Activated CD4-positive, alpha-beta memory T cell treated with anti-CD3 and anti-CD28 coated beads for 36 hours (primary cell): Measurements from ENCODE around the gene TLE4. TPM values are rescaled to one million over a fixed set of nuclear protein-coding genes. Genes with fewer than 3 reads are reported as not detected.
"Not testable (repeated sequence)": the region's sequence is repeated elsewhere in the genome, so short reads cannot be mapped to it uniquely, and the experiment has no call there.

Experiments
- CTCF ChIA-PET: fragments of 350-600 bp; sonication (Branson Sonifier 250); formaldehyde crosslinking; loops from one replicate; lab custom pipeline; 2021; ENCODE audit warnings: antibody characterized with exemption, inconsistent platforms; lab: Charles Lee
- POLR2A ChIA-PET: fragments of 350-600 bp; sonication (Branson Sonifier 250); formaldehyde crosslinking; loops from one replicate; lab custom pipeline; 2021; ENCODE audit warnings: antibody characterized with exemption; lab: Charles Lee
- DNase-seq: peaks from one replicate; pipeline ENCODE4 v3.0.0-alpha.2; 2020
- H3K27ac Mint-ChIP-seq: one replicate; pipeline ENCODE4 v1.8.0; 2021; ENCODE audit warnings: mixed read lengths
- H3K27me3 Mint-ChIP-seq: one replicate; pipeline ENCODE4 v1.8.0; 2021; ENCODE audit warnings: mixed read lengths
- H3K36me3 Mint-ChIP-seq: one replicate; pipeline ENCODE4 v1.8.0; 2021; ENCODE audit warnings: mixed read lengths
- H3K4me1 Mint-ChIP-seq: one replicate; pipeline ENCODE4 v1.8.0; 2021; ENCODE audit warnings: low read depth, mixed read lengths
- H3K4me3 Mint-ChIP-seq: one replicate; pipeline ENCODE4 v1.8.0; 2021; ENCODE audit warnings: mild to moderate bottlenecking, mixed read lengths
- H3K9me3 Mint-ChIP-seq: one replicate; pipeline ENCODE4 v1.8.0; 2021; ENCODE audit warnings: mixed read lengths
- intact Hi-C: fragments of 100-400 bp; cut with micrococcal nuclease; formaldehyde crosslinking; loops from one replicate; pipeline ENCODE4 v1.15.1; 2023
- total RNA-seq, 2 experiments: library from RNA; stranded (reverse); gene quantifications; one replicate each; pipeline ENCODE4 v1.2.3, GENCODE V29; 2021

Gene TLE4
- total RNA-seq, 2 experiments from 2014 or later = 14.3 to 15.3 TPM

DNA sequence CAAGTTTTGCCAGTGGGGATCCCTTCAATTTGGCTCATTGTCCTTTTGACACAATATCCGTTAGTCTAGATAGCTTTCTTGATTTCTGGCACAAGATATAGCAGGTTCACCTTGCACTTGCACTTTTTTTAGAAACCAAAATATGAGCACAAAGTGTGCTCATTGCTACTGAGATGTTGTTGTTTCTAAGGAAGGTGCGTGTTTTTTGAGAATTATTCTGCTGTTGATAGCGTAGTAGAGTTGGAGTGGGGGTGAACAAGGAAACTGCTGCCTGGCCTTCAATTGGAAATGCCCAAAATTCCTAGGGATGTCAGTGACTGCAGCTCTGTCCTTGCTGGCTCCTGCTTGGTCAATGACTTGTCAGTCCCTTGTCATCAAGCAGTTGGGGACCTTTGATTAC lies 73.3 kb downstream of the TLE4 start:
- POLR2A ChIA-PET = no interaction called here

DNA sequence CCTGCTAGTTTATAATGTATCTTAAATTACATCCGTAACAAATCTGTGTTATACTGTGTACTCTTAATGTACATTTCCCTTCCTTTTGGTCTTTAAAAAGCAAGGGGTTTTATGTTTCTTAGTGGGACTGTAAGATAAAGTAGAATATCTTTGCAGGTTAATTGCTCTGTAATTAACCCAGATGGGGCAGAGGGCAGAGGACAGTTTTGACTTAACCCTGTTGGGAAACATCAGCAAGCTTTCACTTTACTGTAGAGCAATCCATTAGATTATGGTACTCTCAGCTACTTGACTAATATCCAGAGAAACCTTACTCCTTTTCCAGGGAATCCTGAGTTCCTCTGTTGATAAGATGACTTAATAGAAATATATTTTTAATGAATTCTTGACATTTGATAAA lies 74.3 kb downstream of the TLE4 start:
- intact Hi-C loops = no loop called here
- CTCF ChIA-PET = no interaction called here
- no peak for DNase-seq
- Mint-ChIP-seq H3K27me3 (no peaks in the 10 kb centered on the region), H3K36me3 (peaks cover 25% of the 10 kb centered on the region), H3K4me1 (peaks cover 3% of the 10 kb centered on the region), H3K4me3 (no peak overlapping the region), H3K9me3 (peaks cover 22% of the 10 kb centered on the region), H3K27ac (no peak overlapping the region)
- POLR2A ChIA-PET = no interaction called here

More for the DNA sequence above, 73.3 kb downstream of the TLE4 start:
- Mint-ChIP-seq H3K36me3 (peaks cover 25% of the 10 kb centered on the region), H3K4me1 (peaks cover 8% of the 10 kb centered on the region), H3K27me3 (no peaks in the 10 kb centered on the region), H3K9me3 (peaks cover 22% of the 10 kb centered on the region), H3K27ac (no peak overlapping the region), H3K4me3 (no peak overlapping the region)
- no peak for DNase-seq
- CTCF ChIA-PET = no interaction called here
- intact Hi-C loops = no loop called here

DNA sequence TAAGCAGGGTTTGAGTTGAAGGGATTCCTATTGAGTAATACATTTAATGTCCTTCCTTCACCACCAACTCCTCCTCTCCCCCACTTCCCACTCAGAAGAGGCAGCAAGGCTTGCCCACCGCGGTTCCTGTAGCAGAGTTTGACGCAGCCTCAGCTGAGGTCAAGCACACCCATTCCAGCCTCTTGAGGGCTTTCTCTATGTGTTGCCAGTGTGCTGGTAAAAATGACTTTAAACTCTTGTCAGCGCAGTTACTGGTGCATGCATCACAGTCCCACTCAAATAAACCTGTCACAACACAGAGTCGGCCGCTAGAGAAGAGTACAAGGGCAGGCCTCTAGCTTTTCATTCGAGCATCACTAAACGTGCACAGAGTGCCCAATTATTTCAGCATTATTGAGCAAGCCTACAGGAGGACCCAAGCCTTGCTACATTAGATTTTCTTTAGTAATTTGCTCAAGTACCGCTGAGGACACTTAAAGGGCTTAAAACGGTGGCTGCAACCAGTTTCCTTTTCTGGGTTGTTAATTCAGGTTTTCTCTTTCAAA lies 79.6 kb downstream of the TLE4 start:
- intact Hi-C loops = no loop called here
- H3K4me3 Mint-ChIP-seq = no peak overlapping the region
- no peak for DNase-seq
- no peak overlapping the region for H3K27ac Mint-ChIP-seq
- no peaks in the 10 kb centered on the region for H3K27me3 Mint-ChIP-seq
- H3K36me3 Mint-ChIP-seq = peaks cover 18% of the 10 kb centered on the region
- POLR2A ChIA-PET = no interaction called here
- H3K9me3 Mint-ChIP-seq = no peaks in the 10 kb centered on the region
- H3K4me1 Mint-ChIP-seq = no peaks in the 10 kb centered on the region
- CTCF ChIA-PET = no interaction called here

DNA sequence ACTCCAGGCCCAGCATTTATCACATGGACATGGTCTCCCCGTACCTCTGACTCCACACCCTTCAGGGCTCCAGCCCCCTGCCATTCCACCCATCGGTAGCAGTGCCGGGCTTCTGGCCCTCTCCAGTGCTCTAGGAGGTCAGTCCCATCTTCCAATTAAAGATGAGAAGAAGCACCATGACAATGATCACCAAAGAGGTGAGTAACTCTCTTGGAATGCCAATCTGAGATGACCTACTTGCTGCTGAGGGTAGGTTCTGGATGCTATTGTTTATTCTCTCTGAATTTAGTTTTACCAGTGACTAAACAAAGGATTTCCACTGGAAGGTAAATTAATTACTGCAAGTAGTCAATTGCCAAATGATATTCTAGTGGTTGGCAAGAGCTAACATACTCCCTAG lies 80.8 kb downstream of the TLE4 start:
- POLR2A ChIA-PET = no interaction called here
- intact Hi-C loops = no loop called here
- no peak for DNase-seq
- H3K4me1 Mint-ChIP-seq = no peaks in the 10 kb centered on the region
- H3K27me3 Mint-ChIP-seq = no peaks in the 10 kb centered on the region
- CTCF ChIA-PET = no interaction called here
- no peaks in the 10 kb centered on the region for H3K9me3 Mint-ChIP-seq
- no peak overlapping the region for H3K4me3 Mint-ChIP-seq
- H3K36me3 Mint-ChIP-seq = peaks cover 22% of the 10 kb centered on the region
- no peak overlapping the region for H3K27ac Mint-ChIP-seq

DNA sequence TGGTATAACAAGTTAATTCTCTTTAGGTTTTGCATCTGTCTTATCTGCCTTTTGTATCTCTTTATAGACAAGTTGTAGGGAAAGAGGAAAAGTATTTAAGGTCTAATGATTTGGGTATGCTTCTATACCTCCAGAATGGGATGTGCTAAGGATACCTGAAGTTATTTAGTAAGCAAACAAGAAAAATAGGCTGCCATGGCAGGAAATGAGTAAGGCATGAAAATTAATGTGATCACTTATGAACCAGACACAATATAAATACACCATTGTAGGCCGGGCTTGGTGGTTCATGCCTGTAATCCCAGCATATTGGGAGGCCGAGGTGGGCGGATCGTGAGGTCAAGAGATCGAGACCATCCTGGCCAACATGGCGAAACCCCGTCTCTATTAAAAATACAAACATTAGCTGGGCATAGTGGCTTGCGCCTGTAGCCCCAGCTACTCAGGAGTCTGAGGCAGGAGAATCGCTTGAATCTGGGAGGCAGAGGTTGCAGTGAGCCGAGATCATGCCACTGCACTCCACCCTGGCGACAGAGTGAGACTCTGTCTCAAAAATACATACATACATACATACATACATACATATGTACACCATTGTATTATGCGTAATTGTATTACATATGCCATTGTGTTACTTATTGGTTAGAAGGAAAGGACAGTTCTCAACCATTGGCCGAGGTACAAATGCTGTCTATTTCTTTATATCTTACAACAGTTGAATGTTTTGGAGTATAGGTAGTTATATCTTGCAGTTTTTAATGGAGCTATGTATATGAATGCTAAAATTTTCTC lies 83.0 kb downstream of the TLE4 start:
- POLR2A ChIA-PET, H3K4me3 Mint-ChIP-seq, H3K9me3 Mint-ChIP-seq, H3K4me1 Mint-ChIP-seq, DNase-seq, H3K27me3 Mint-ChIP-seq, CTCF ChIA-PET, H3K27ac Mint-ChIP-seq, intact Hi-C loops: not testable (repeated sequence)
- peaks cover 28% of the 10 kb centered on the region for H3K36me3 Mint-ChIP-seq

DNA sequence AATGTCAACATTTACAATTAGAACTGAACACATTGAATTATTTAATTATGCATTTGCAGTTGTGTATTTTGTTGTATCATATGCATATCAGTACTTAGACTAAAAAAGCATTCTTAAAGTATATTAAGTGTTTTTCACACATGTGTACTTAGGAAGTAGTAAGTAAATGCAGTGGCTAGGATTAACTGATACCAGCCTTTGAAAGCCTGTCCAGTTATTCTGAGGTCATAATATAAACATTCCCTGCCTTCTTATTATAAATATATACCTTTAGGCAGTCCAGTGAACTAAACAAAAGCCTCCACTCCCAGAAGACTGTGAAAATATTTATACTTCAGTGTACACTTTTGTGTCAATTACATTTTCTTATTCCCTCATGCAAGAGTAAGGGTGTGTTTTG lies 83.8 kb downstream of the TLE4 start:
- Mint-ChIP-seq H3K4me1 (peaks cover 9% of the 10 kb centered on the region), H3K9me3 (no peaks in the 10 kb centered on the region), H3K4me3 (no peak overlapping the region), H3K27me3 (no peaks in the 10 kb centered on the region), H3K36me3 (peaks cover 28% of the 10 kb centered on the region), H3K27ac (no peak overlapping the region)
- no peak for DNase-seq
- POLR2A ChIA-PET = no interaction called here
- intact Hi-C loops = no loop called here
- CTCF ChIA-PET = no interaction called here

DNA sequence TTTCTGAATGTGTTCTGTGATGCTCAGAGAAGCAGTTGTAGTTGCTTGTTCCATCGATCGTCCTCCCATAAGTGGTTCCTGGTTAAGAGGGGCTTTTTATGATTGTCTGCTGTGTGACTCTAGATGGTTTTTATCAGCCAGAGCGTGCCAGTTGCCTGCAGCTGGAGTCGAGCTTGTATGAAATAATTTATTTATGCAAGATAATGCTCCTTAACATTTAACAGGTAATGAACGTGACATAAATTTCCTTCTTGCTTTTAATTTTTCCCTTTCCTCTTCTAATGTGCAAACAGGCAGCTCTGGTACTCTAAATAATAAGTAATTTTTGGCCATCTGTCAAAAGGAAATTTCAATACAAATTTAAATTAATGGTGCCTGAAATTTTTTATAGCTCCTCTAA lies 84.4 kb downstream of the TLE4 start:
- DNase-seq = no peak
- H3K27me3 Mint-ChIP-seq = no peaks in the 10 kb centered on the region
- H3K4me3 Mint-ChIP-seq = no peak overlapping the region
- H3K27ac Mint-ChIP-seq = no peak overlapping the region
- POLR2A ChIA-PET = no interaction called here
- intact Hi-C loops = no loop called here
- CTCF ChIA-PET = no interaction called here
- peaks cover 10% of the 10 kb centered on the region for H3K4me1 Mint-ChIP-seq
- H3K36me3 Mint-ChIP-seq = peaks cover 28% of the 10 kb centered on the region
- H3K9me3 Mint-ChIP-seq = no peaks in the 10 kb centered on the region

DNA sequence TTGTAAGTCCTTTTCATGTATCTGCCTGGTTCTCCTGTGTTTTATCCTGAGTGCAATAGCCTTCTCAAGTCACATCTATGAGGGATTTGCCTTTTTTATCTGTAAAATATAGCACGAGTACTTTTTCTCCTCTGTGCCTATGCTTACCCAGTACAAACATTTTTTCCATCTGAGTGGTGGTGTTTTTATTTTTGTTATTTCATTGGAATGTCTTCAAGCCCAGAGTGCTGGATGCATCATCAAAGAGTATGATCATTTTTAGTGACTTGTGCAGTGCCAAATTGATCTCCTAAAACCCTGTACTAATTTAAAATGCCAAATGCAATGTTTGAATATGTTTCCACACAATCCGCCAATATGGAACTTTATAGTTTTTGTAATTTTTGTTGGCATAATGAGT lies 86.1 kb downstream of the TLE4 start:
- Mint-ChIP-seq H3K4me1 (peaks cover 24% of the 10 kb centered on the region), H3K36me3 (peaks cover 26% of the 10 kb centered on the region), H3K4me3 (no peak overlapping the region), H3K27ac (no peak overlapping the region), H3K9me3 (no peaks in the 10 kb centered on the region), H3K27me3 (no peaks in the 10 kb centered on the region)
- CTCF ChIA-PET = no interaction called here
- DNase-seq = no peak
- intact Hi-C loops = no loop called here
- POLR2A ChIA-PET = no interaction called here

DNA sequence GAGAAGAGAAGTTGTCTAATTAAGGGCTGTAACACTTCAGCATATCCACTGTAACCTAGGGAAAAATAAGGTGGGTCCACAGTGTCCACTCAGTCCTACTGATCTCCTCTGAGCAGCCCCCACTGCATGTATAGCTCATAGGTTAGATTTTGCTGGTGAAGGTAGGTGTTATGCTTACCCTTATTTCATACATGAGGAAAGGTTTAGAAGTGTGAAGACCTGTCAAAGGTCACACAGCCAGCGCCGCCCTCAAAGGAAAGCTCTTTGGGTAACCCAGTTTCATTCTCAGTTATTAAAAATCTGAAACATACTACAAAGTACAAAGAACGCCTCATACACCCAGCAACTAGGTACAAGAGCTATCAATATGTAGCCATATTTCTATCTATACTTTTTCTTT lies 87.2 kb downstream of the TLE4 start:
- Mint-ChIP-seq H3K36me3 (peaks cover 22% of the 10 kb centered on the region), H3K9me3 (no peaks in the 10 kb centered on the region), H3K4me3 (no peak overlapping the region), H3K4me1 (peaks cover 29% of the 10 kb centered on the region), H3K27ac (no peak overlapping the region), H3K27me3 (no peaks in the 10 kb centered on the region)
- no peak for DNase-seq
- intact Hi-C loops = no loop called here
- ChIA-PET POLR2A (no interaction called here), CTCF (interaction anchor here (0.6 kb wide), 1 partner anchor 78 kb away, joined by 3 read pairs; no protein-coding TSS in a partner anchor)

DNA sequence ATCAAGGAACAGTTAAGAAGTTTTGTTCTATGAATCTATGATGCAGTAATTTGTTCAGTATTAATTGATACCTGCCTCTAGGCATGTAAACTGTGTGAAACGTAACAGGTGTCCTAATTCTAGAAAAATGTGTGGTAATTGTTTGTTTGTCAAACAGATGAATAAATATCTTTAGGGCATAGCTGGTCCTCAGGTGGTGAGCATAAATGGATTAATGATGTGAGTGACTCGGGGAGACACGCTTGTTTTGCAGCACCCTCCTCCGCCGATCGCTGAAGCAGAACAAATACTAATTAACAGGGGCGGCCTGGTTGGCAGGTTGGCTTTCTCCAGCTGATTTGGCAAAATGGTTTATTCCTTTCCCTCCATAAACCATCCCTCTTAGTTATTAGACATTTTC lies 88.8 kb downstream of the TLE4 start:
- H3K27ac Mint-ChIP-seq = no peak overlapping the region
- peaks cover 29% of the 10 kb centered on the region for H3K4me1 Mint-ChIP-seq
- intact Hi-C loops = no loop called here
- CTCF ChIA-PET = no interaction called here
- H3K27me3 Mint-ChIP-seq = no peaks in the 10 kb centered on the region
- H3K9me3 Mint-ChIP-seq = no peaks in the 10 kb centered on the region
- peaks cover 17% of the 10 kb centered on the region for H3K36me3 Mint-ChIP-seq
- H3K4me3 Mint-ChIP-seq = no peak overlapping the region
- POLR2A ChIA-PET = no interaction called here
- no peak for DNase-seq

DNA sequence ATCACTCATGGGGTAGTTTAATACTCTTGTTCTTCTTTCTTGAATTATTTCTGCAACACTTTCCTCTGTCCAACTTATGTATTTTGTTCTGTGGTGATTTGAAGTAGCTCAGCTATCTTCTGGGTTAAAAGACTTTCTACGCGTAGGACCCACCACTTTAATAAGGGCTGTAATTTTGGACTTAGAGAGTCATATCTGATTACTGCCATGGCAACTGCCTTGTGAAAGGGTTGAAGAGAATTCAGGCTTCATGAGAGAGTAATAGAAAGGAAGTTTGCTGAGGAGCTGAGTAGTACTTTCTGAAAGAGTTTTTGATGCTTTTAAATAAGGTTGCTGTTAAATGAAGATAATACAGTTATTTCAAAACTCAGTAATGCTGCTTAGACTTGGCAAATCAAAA lies 89.5 kb downstream of the TLE4 start:
- ChIA-PET POLR2A (no interaction called here), CTCF (no interaction called here)
- Mint-ChIP-seq H3K4me1 (peaks cover 32% of the 10 kb centered on the region), H3K9me3 (no peaks in the 10 kb centered on the region), H3K4me3 (no peak overlapping the region), H3K36me3 (peaks cover 12% of the 10 kb centered on the region), H3K27me3 (no peaks in the 10 kb centered on the region), H3K27ac (no peak overlapping the region)
- intact Hi-C loops = no loop called here
- no peak for DNase-seq

DNA sequence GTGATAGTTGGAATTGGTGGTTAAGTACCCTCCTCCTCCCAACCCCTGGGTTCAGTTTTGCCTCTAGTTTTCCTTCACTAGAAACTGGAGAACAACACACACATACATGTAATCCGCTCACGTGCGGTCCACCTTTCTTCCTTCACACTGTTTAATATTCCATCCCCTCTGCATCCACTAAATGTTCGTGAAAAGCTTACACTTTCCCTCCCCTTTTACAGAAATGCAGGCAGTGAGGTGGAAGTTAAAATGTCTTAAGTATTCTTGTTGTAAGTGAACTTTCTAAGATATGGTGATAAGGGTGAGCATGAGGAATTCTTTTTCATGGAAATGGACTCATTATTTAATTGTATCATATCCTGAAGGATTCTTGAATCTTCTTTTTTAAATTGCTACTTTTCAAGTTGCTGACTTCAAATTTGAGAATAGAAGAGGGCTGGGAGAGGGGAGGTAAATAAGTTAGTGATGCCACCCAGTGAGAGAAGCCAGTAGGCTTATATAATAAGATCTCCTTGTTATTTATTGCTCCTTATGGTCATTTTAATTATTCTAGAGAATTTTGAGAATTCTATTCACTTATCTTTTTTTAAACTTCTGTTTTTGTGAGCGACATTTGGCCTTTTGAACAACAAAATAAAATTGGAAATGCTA lies 90.2 kb downstream of the TLE4 start:
- H3K4me3 Mint-ChIP-seq = no peak overlapping the region
- peaks cover 10% of the 10 kb centered on the region for H3K36me3 Mint-ChIP-seq

More for the DNA sequence above, 90.2 kb downstream of the TLE4 start:
- H3K4me1 Mint-ChIP-seq = peaks cover 32% of the 10 kb centered on the region
- no peak for DNase-seq
- CTCF ChIA-PET = no interaction called here
- POLR2A ChIA-PET = no interaction called here
- intact Hi-C loops = no loop called here
- no peaks in the 10 kb centered on the region for H3K9me3 Mint-ChIP-seq
- H3K27ac Mint-ChIP-seq = no peak overlapping the region
- H3K27me3 Mint-ChIP-seq = no peaks in the 10 kb centered on the region
